HG03025 (cell line): ENCODE measurements around the gene NAP1L1.

Experiments used
- ATAC-seq: cut with Tn5 transposase; IDR thresholded peaks from one replicate; pipeline ENCODE4 v1.9.1; 2021; ENCODE audit warnings: mild to moderate bottlenecking, moderate library complexity; ENCODE audit not compliant: unreplicated experiment, low FRiP score

NAP1L1 gene

DNA sequence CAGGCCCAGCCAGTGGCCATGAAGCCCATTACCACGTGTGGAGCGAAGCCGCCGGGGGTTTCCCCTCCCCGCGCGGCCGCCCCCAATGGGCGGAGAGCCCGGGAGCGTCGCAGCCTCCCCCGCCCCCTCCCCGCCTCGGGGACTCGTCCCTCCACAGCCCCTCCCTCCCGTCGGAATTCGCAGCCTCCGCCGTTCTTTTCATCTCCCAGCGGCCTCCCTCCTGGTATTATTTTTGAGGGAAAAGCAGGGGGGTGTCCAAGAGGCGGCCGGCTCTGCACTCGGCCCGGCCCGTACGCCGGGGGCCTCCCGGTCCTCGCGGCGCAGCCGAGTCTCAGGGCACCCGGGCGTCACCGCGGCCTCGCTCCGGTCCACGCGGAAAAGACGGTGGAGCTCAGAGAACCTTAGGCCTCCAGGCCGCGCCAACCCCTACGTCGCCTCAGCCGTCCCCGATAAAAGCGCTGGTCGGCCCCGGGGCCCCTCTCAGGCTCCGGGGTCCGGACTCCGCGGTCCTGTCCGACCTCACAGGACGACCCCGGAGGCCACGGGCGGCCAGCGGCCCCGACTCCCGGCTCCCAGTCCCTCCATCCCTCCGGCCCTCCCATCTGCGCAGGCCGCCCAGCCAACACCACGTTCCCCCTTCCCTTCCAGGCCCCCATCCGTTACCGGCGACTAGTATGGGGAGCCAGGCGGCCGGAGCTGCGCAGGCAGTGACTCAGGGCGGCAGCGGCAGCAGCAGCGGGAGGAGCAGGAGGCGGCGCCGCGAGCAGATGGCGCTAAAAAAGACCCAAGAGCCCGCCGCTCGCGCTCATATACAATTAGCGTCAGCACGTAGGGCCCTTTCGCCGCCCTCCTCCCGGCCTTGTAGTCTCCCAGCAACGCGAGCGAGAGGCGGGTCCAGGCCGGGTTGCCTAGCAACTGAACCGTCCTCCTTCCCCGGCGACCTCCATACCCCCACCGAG lies at the start of gene NAP1L1:
NAP1L1 (minus strand) TSS at position 782 of the 959 bp plus-strand sequence. CDS start 10,466 bp downstream, outside the sequence.
- peak; percentile 98 for ATAC-seq

DNA sequence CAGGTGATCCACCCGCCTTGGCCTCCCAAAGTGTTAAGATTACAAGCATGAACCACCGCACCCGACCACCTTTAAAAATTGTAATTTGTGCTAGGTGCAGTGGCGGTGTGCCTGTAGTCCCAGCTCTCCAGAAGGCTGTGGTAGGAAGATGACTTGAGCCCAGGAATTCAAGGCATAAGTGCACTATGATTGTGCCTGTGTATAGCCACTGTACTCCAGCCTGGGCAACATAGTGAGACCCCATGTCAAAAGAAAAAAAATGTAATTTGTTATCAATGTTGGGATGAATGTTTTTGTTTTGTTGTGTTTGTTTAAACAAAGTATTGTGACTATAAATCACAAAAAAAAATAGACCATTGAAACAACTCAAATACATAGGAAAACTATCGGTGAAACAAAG lies 43.1 kb upstream of the NAP1L1 start:
- no peak for ATAC-seq

DNA sequence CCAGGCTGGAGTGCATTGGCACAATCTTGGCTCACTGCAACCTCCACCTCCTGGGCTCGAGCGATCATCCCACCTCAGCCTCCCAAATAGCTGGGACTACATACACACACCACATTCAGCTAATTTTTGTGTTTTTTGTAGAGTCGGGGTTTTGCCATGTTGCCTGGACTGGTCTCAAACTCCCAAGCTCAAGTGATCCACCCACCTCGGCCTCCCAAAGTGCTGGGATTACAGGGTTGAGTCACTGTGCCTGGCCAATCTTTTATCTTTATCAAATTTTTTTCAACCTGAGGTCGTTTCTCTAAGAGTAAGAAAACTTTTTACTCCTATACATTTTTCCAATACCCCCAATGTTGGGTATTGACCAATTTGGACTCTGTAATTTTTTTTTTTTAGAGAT lies 40.0 kb upstream of the NAP1L1 start:
- no peak for ATAC-seq

GRCh38 chr12:76123259-76124212 lies 39.1 kb upstream of the NAP1L1 start:
- ATAC-seq, result no peak

GRCh38 chr12:76119887-76120286 lies 35.4 kb upstream of the NAP1L1 start:
- ATAC-seq, result no peak

DNA sequence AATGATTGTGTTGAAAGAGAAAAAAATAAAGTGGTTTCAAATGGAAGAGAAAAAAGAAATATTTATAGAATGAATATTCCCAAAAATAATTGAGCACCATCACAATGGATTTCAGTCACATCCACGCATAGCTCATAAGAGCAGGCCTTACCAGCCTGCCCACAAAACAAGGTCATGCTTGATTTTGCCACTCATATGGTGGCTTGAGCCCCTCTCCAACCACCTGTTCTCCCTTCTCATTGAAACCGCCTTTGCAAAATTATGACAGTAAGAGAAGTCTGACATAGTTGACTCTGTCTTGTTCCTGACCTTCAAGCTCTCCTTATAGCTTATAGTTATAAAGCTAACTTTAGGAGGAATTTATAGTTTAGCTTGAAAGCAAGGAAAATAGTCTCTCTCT lies 33.3 kb upstream of the NAP1L1 start:
- no peak for ATAC-seq

- no peak for ATAC-seq
These were observed 32.7 kb upstream of the NAP1L1 start for GRCh38 chr12:76117067-76117691.

- no peak for ATAC-seq
These were observed 29.6 kb upstream of the NAP1L1 start for GRCh38 chr12:76113800-76114757.

DNA sequence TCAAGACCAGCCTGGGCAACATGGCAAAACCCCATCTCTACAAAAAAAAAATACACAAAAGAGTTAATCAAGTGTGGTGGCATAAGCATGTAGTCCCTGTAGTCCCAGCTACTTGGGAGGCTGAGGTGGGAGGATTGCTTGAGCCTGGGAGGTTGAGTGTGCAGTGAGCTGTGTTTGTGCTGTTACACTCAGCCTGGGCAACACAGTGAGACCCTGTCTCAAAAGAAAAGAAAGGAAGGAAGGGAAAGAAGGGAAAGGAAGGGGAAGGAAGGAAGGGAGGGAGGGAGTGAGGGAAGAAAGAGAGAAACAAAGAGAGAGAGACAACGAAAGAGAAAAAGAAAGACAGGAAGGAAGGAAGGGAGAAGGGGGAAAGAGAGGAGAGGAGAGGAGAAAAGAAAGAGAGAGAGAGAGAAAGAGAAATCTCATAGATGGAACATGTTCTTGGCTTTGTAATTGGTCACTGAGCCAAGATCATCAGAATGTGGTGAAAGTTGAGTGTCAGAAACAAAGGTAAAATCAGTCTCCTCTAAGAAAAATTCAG lies 26.8 kb upstream of the NAP1L1 start:
- no peak for ATAC-seq

- ATAC-seq, result no peak
These were observed 25.4 kb upstream of the NAP1L1 start for GRCh38 chr12:76109879-76110278.

DNA sequence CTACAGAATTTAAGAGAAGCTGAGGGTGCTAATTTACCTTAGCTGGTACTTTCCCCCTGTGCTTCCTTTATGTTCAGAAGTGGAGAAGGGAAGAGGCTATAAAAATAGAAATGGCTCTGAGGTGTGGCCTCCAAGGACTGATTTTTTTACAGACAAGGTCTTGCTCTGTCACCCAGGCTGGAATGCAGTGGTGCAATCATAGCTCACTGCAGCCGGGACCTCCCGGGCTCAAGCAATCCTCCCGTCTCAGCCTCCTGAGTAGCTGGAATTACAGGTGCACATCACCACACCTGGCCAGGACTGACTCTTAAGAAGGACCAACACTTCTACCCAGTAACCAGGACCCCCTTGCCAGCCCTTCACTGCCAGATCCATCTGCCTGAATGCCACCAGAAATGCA lies 23.9 kb upstream of the NAP1L1 start:
- ATAC-seq, result no peak

DNA sequence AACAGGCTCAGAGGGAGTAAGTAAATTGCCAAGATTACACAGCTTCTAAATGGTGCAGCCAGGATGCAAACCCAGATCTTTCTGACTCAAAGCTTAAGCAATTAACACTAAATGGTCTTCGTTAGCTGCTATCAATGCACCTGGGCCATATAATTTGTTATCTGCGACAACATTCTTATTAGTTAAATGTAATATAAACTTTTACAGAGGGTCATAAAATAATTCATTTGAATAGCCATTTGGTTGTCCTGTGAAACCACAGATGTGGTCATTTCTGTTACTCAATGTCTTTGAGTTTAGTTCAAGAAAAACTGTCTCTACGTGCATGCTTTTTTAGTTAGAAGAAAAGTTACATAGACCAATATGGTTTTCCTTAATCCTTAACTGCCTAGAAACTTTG lies 22.1 kb upstream of the NAP1L1 start:
- no peak for ATAC-seq

DNA sequence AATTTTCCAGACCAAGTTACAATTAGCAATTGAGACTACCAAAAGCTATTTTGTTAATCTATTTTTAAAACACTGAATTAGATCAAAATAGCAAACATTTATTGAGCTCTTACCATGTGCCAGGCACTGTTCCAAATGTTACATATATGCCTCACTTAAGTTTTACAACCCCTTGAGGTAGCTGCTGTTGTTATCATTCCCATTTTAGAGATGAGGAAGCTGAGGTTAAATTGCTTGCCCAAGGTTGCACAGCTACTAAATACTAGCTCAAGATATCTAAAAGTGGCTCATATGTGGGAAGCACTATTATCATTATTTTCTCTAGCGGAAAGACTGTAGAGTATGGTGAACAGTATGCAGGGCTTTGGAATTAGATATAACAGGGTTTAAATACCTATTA lies 19.5 kb upstream of the NAP1L1 start:
- ATAC-seq, result no peak

DNA sequence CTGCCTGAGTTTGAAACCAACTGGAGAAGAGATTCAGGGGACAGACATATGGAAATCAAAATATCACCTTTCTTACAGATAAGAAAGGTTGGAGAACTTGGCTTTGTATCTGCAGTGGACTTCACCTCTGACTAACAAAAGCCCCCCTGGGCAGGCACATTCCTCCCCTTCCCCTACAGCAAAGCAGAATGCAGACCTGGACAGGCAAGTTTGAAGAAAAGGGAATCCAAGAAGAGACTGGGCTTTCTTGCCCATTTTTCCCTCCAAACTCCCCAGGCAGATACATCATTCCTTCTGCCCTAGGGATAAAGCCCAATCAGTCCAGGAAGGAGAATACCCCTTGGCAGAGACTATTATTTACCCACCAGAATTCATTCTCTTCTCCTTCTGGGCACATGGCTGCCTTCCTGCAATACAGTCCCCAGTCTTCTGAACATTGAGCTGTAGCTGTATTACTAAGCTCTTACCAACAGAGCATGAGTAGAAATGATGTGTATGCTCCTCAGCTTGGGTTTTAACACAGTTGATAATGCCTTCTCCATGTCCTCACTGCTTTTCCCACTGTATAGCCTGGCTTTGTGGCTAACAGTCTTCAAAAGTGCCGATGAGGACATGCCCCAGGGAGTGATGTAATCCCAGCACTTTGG lies 17.4 kb upstream of the NAP1L1 start:
- no peak for ATAC-seq

DNA sequence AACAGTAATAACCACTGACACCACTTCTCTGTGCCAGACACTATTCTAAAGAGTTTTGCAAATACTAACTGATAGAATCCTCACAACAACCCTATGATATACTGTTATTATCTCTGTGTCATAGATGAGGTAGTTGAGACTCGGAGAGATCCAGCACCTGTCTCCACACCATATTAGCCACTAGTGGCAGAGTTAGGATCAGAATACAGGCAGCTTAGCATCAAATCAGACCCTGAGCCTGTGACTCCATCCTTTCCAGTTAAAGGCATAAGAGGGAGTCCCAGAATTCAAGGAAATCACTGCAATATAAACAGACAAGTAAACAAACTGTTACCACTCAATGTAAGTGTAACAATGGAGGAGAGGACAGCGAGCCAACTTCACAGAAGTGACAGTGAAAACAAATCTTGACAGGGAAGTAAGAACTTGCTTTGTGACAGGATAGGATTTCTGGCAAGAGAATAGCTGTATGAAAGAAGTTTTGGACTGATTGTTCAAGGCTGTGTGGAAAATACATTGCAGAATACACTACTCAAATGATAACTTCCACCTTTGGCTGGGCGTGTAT lies 11.7 kb upstream of the NAP1L1 start:
- no peak for ATAC-seq

- no peak for ATAC-seq
These were observed 10.3 kb upstream of the NAP1L1 start for GRCh38 chr12:76094754-76095153.

GRCh38 chr12:76091246-76091754 lies 6.8 kb upstream of the NAP1L1 start:
- no peak for ATAC-seq

GRCh38 chr12:76085520-76085868 lies 1.0 kb upstream of the NAP1L1 start:
- ATAC-seq, result no peak
